HG03039 (cell line): Measurements from ENCODE around the gene RSPH1.
A peak's percentile ranks its signal among the peaks of the same experiment; 100 is the strongest.

Source experiments
- ATAC-seq: cut with Tn5 transposase; IDR thresholded peaks from one replicate; pipeline ENCODE4 v1.9.1; 2021; ENCODE audit warnings: mild to moderate bottlenecking, moderate library complexity; ENCODE audit not compliant: unreplicated experiment

The RSPH1 gene

DNA sequence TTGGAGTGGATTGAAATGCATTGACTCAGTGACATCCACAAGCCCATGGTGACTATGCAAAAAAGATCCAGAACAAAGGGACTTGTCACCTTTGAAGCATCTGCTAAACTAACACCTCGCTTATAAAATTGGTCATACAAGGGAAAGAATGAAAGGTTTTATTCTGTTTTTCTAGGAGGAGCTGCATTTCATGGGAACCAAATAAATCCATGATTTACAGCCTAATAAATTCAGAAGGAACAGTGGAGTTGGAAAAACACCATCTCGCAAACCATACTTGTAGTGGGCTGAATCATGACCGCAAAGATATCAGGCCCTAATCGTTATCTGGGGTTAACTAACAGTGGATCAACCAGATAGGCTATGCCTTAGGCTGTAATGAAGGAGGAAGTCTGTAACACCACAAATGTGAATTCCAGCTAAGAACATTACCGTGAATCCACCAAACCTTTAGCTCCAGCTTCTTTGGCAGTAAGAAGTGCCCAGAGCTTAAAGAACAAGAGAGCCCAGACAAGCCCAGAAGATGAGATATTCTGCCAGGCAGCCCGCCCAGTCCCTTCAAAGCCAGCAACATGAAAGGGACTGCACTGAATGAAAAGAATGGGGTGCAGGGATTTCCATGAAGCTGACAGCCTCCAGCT lies 27.4 kb downstream of the RSPH1 start:
- no peak for ATAC-seq

DNA sequence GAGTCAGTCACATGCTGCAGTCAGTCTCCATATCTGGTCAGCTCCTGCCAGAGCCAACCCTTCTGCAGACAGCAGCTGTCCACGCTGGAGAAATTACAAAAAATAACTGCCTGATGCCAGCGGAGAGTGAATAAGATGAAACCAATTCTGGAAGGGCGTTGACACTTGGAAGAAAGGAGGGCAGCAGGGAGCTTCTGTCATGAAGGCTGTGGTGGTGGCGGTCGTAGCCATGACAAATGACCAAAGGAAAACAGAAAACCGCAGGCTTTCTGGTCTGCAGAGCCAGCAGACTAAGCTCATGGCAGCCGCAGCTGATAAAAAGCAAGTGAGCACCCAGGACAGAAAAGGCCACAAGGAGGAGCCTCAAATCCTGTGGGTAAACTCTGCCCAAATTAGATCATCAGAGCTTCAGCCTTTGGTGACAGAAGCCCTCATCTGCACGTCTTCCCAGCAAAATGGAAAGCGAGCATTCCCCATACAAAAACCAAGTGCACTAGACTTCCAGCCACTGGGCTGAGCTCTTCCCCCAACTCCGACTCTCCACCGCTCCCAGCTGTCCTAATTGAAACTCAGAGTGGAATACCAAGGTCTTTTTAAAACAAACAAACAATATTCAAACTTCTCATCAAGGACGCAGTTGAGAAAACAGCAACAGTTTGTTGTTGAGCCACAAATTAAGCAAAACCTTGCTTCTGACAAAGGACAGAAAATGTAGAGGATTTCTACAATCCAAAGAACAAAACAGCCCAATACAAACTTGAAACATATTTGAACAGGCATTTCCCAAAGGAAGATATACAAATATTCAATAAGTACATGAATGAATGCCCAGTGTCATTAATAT lies 28.7 kb downstream of the RSPH1 start:
- ATAC-seq, result no peak

DNA sequence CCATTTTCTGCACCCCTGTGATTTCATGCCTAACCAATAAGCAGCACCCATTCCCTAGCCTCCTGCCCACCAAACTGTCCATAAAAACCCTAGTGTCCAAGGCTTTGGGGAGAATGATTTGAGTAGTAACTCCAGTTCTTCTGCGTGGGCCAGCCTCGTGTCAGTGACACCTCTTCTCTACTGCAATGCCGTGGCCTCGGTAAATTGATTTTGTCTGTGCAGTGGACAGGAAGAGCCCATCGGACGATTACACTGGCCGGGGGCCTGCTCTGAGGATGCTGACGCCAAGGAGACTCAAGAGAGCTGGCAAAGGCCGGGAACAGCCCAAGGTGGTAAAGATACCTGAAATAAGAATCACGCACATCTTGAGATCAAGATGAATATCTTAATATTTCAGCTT lies 29.3 kb downstream of the RSPH1 start:
- no peak for ATAC-seq

DNA sequence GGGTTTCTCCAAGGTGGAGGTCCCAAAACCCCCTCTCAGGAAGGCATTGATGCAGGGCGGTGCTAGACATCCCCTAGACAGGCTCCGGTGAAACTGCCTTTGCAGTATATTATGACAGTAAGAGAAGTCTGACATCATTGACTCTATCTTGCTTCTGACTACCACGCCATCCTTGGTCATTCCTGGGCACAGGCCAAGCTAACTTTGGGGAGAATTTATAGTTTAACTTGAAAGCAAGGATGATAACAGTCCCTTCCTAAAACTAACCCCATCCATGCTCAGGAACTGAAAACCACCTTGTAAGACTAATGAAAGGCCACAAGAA lies 30.3 kb downstream of the RSPH1 start:
- no peak for ATAC-seq

DNA sequence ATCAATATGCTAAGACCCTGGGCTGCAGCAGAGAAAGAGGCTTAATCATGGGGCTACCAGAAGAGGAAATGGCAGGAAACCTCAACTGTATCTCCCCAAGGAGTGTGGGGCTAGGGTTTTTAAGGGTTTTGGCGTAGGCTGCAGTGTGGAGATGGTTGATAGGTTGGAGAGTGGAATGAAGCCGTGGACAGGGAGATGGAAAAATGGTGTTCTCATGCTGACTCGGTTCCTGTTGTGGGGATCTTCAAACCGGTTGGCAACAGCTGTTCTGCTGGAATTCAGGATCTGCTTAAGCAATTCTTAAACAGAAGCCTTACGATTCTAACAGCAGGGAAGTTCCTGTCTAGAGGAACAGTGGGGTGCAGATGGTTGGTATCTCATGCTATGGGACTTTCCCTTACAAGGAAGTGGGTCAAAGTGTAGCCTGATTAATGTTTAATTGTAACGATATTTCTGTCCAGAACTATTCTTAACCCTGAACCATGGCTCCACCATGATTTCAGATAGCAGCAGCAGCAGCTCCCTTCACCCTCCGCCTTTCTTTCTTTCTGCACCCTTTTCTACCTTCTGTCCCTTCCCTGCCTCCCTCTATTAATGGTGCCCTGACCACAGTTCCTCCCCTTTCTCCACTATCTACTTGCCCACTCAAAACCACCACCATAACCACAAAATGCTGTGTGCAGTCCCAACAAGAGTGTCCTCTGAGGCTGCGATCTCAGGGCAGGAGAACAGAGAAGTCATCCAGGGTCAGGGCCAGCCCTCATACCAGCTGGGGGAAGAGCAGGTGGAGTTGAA lies 30.8 kb downstream of the RSPH1 start:
- ATAC-seq, result peak; percentile 32

DNA sequence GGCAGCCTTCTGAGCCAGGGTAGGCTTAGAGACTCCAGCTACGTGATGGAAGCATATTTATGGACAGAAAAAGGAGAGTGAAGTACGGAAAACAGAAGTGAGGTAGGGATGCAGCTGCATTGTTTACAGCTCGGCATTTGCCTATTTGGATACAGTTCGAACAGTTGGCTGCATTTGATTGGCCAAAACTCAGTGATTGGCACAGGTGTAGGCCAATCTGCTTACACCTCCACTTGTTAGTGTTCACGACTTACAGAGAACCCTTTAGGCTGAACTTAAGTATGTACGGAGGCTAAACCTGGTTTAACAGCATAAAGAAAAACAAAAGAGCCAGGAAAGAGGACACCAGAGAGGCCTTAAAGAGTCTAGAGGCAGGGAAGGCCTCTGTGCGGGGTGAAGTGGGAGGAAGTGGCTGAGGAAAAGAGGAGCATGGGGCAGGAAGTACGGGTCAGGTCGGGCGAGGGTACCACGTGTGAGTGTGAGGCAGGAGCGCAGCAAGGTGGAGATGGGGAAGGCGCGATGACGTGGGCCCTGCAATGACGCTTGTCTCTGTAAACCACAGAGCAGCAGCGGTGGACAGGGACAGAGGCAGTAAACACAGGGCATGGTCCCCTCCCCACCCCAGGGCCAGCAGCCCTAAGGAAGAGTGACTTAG lies 32.0 kb downstream of the RSPH1 start:
- no peak for ATAC-seq

DNA sequence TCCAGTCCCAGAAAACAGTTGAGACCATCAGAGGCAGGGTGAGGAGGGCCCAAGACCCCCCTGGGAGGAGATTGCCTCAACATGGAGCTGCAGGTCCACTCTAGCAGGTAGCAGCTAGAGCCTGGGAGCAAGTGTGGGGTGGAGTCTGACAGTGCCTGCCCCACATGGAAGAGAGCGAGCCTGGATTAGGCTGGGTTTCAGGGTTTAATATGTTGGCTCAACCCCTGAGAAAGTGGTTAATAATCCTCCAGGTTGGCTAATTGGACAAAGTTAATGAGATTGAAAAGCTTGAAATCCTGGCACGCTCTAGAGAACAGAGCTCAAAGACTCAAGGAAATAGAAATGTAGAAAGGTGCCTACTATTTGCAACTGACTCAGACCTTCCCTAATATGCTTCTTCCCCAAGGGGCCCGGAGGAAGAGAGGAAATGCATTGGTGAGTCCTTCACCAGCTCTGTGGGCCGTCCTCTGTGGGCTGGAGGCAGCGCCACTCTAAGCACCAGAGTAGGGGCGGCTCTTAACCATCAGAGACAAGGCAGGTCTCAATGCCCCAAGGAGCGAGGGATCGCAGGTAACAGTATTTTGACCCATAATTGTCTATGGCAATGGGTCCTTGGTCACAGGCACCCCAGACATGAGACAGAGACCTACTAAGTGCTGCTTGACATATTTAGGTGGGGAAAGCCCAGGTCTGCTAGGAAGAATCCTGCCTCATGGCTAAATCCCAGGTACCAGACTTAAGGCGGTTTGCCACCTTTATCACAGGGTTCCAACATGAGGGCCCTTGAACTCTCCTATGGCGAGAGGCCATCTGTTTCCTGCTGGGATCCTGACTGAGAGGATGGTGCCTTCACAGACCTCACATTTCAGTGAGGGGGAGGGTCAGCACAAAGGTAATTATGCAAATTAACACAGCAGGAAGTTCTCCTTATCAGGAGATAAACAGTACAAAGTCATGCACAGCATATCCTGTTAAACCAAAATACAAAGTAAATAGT lies 33.8 kb downstream of the RSPH1 start:
- no peak for ATAC-seq

DNA sequence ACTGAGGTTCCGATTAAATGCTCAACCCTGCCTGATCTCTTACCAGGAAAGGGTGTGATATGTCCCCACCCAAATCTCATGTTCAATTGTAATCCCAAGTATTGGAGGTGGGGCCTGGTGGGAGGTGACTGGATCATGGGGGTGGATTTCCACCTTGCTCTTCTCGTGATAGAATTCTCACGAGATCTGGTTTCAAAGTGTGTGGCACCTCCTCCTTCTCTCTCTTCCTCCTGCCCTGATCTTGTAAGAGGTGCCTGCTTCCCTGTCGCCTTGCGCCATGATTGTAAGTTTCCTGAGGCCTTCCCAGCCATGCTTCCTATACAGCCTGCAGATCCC lies 34.9 kb downstream of the RSPH1 start:
- ATAC-seq, result no peak

DNA sequence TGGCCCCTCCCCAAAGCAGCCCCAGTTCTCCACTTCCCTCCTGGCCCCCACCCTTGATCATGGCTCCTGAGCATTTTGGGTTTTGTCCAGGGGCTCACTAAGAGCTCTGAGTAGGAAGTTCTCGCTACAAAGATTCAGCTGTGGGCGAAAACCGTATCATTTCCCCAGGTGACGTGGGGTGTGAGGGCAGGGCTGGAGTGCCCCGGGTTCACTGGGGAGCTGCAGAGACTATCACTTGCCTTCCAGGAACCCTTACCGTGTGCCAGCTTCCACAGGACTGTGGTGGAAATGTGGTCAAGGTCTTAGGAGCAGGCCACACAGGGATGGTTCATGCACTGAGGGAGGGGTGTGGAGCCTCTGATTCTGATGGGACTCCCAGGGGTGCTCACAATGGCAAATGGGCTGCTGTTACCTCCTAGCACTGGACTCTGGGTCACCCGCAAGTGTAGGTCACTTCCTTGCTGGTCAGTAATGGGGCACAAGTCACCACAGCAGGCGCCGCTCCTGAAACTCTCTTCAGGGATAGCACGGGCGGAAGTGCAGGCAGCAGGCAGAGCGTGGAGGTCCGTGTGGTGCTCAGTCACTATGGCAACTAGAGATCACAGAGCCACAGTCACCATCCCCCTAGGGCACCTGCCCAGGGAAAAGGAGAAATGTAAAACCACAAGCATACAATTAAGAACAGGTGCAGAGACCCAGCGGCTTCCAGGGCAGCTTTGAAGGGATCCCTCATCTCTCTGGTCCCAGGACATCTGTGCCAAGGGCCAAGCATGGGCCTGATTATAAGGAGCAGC lies 35.4 kb downstream of the RSPH1 start:
- ATAC-seq, result no peak

DNA sequence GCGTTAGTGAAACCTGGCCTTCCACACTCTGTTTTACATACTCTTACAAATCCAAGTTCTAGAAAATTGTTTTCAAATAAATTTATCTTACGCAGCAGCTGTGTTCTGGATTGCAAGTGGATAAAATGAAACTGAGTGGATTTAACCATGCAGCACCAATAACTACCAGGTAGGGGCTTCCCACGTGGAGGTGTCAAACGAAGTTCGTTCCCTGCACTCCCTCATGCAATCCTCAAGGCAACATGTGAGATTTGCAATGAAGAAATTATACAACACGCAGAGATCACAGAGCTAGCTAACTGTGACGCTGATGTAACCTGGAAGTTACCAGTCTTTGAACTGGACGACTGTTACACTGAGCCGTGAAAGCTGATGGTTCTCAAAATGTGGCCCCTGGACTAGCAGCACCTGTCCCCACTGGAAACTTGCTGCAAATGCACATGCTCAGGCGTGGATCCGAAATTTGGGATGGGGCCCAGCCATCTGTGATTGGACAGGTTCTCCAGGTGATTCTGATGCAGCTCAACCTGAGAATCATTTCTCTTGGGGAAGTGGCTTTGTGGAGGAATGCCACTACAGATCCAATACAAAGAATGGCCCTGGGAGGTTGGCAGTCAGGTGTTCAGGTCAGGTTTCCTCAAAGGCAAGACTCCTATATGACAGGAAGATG lies 36.3 kb downstream of the RSPH1 start:
- ATAC-seq, result no peak

DNA sequence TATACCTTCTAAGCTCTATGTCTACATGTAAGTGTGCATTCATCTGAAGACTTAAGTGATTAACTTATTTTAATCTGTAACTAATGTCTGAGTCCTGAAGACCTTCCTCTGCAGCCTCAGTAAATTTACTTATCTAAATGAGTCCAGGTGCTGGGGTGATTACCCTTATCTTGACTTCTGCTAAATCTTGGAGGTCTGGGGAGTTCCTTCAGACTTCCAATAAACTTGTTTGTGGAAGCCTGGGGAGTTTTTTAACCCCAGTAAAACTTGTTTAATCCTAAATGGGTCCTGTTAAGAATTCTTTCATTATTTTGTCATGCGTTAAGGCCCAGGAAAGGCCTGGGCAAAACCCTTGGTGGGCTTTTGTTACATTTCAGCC lies 37.0 kb downstream of the RSPH1 start:
- ATAC-seq, result no peak

DNA sequence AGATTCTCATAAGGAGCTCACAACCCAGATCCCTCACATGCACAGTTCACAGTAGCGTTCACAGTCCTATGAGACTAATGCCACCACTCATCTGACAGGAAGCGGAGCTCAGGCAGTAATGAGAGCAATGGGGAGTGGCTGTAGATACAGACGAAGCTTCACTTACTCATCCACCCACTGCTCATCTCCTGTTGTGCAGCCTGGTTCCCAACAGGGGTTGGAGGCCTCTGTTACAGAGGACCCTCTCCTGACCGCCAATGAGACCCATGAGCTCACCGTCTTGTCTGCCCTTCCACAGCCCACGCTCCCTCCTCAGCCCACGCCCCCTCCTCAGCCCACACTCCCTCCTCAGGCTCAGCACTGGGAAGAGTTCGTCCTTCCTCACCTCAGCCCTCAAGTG lies 39.6 kb downstream of the RSPH1 start:
- no peak for ATAC-seq

DNA sequence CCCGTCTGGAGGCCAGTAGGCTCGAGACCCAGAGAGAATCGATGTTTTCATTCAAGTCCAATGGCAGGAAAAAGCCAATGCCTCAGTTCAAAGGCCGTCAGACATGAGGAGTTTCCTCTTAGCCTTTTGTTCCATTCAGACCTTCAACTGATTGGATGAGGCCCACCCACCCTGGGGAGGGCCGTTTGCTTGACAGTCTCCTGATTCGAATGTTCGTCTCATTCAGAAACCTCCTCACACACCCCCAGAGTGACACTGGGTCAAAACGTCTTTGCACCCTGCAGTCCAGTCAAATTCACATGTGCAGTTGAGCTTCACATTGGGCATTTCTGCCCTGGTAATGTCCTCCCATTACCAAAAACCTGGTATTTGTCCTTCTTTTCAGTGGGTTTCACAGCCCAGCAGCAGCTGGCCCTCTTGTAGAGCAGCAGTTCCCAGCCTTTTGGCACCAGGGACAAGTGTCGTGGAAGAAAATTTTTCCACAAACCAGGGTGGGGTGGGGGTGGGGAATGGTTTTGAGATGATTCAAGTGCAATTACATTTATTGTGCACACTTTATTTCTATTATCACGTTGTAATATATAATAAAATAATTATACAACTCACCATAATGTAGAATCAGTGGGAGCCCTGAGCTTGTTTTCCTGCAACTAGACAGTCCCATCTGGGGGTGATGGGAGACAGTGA lies 40.1 kb downstream of the RSPH1 start:
- no peak for ATAC-seq

DNA sequence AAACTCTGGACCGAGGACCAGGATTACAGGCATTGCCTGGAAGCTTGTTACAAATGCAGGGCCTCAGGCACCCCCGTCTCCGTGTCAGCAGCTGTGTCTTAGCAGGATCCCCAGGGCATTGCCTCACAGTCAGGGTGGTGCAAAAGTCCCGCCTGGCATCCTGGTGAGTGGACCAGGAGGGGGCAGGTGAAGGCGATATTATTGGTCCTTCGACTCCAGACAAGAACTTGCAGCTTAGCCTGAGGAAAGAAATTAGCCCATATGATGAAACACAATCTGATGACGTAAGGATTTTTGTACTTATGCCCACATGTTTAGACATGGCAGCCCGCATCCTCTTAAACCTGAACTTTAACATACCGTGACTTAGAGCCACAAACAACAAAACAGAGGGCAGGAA lies 40.8 kb downstream of the RSPH1 start:
- ATAC-seq, result no peak

DNA sequence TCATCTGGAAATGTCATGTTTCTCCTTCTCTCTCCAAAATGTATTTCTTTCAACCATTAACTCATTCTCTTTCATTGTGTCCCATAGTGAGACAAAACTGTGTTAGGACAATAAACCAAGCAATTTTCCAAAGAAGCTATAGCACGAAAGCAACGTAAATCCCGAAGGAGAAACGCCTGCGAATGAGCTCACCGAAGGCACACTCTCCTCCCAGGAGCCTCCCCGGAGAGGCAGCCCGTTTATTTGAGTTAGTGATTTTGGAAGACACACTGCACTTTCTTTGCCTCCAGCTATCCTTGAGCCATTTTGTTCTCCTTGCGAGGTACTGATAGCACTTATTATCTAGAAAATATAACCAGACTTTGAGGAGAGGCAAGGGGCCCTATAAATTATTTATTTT lies 41.2 kb downstream of the RSPH1 start:
- no peak for ATAC-seq

DNA sequence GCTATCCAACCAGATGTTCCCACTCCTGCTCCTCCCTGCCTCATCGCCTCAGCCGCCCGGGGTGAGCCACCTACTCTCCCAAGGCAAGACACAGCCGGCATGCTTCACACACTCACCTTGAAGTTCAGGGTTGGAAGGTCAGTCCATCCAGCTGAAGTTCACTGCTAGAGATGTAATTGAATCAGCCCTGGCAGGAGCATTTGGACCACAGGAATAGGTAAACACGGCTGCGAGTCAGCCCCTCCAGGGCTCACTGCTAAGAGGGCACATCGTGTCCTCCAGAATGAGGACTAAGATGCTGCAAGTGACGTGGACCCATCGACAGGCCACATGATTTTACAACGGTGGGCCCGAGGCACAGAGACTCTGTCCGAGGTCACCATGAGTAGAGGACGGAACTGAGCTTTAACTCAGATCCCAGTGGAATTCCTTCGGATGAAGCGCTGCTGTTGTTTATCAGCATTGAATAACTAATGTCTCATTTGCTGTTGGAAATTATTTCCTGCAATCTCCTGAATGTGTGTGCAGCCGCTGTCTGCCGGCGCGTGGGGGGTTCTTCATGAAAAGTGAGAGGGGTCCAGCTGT lies 41.9 kb downstream of the RSPH1 start:
- no peak for ATAC-seq

DNA sequence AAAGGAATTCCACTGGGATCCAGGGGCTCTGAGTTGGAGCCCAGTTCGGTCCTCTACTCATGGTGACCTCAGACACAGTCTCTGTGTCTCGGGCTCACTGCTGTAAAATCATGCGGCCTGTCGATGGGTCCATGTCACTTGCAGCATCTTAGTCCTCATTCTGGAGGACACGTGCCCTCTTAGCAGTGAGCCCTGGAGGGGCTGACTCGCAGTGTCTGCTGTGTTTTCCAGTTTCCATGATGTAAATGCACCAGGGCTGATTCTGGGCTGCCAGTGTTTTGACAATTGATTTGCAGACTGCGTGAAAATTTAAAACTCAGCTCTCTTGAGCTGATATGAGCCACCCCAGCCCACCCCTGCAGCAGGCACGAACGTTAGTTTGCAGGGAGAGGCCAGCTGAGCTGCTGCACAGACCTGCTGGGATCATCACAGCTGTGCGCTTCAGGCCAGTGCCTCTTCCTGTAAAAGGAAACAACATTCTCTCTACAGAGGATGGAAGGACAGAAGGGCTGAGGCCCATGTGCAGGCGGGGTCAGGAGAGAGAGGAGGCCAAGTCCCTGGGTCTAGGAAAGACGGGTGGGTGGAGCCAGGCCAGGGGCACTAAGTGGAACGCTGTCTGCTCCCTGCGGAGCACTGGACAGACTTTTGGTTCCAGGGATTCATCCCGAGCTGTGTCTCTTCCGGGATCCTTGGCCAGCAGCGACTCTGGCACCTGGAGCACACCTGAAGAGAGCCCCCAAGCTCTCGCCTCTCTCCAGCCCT lies 42.6 kb downstream of the RSPH1 start:
- ATAC-seq, result no peak
